GM18508 (cell line): ENCODE data around the gene EHD4.

Source experiments
- ATAC-seq: cut with Tn5 transposase; IDR thresholded peaks from one replicate; pipeline ENCODE4 v1.9.1; 2021; ENCODE audit warnings: moderate number of reproducible peaks; ENCODE audit not compliant: insufficient read depth, unreplicated experiment

EHD4 gene

GRCh38 chr15:41870689-41871081 is 101.7 kb downstream of the EHD4 start:
- ATAC-seq: no peak

GRCh38 chr15:41869770-41870688 is 102.3 kb downstream of the EHD4 start:
- ATAC-seq: no peak

GRCh38 chr15:41868321-41868720 is 104.0 kb downstream of the EHD4 start:
- no peak for ATAC-seq

- ATAC-seq: no peak
Observed at GRCh38 chr15:41866872-41867579, 105.3 kb downstream of the EHD4 start.

GRCh38 chr15:41866263-41866703 is 106.1 kb downstream of the EHD4 start:
- no peak for ATAC-seq

- no peak for ATAC-seq
Observed at GRCh38 chr15:41865490-41866055, 106.8 kb downstream of the EHD4 start.

GRCh38 chr15:41862515-41863116 is 109.7 kb downstream of the EHD4 start:
- no peak for ATAC-seq

GRCh38 chr15:41861736-41862356 is 110.5 kb downstream of the EHD4 start:
- no peak for ATAC-seq

- ATAC-seq: no peak
Observed at GRCh38 chr15:41860049-41860828, 112.1 kb downstream of the EHD4 start.

- ATAC-seq: no peak
Observed at GRCh38 chr15:41858756-41859155, 113.6 kb downstream of the EHD4 start.

- ATAC-seq: no peak
Observed at GRCh38 chr15:41857316-41857715, 115.0 kb downstream of the EHD4 start.

GRCh38 chr15:41856716-41857115 is 115.6 kb downstream of the EHD4 start:
- no peak for ATAC-seq

- no peak for ATAC-seq
Observed at GRCh38 chr15:41856262-41856661, 116.1 kb downstream of the EHD4 start.

GRCh38 chr15:41855261-41855961 is 116.9 kb downstream of the EHD4 start:
- no peak for ATAC-seq

GRCh38 chr15:41854443-41854842 is 117.9 kb downstream of the EHD4 start:
- no peak for ATAC-seq

GRCh38 chr15:41853831-41854230 is 118.5 kb downstream of the EHD4 start:
- no peak for ATAC-seq

GRCh38 chr15:41852736-41853590 is 119.4 kb downstream of the EHD4 start:
- ATAC-seq: no peak

GRCh38 chr15:41851755-41852370 is 120.5 kb downstream of the EHD4 start:
- ATAC-seq: no peak
